Measurements from ENCODE around the gene ACCS.

Gene ACCS

GRCh38 chr11:44065161-44065661 lies 859 bp upstream of the ACCS start:
- Histone ChIP-seq H3K79me2 (no peaks in the 10 kb centered on the region), H2AFZ (peak overlapping the region; percentile 95), H3K4me1 (no peaks in the 10 kb centered on the region), H3K27me3 (ENCODE audit: control insufficient read depth, insufficient read depth, low read length) (no peaks in the 10 kb centered on the region), H3K27ac (peak overlapping the region; percentile 75), H3K9ac (no peak overlapping the region), H3K36me3 (ENCODE audit: control insufficient read depth, insufficient read depth, low read length) (no peaks in the 10 kb centered on the region), H3K9me3 (ENCODE audit: control insufficient read depth, low read length) (no peaks in the 10 kb centered on the region), H3K4me2 (ENCODE audit: low read length) (no peak overlapping the region), H3K4me3 (ENCODE audit: low read depth, low read length) (no peak overlapping the region)
- TF ChIP-seq CTCF (IDR thresholded peaks at IDR 0.05), result no peak

GRCh38 chr11:44066732-44067141 lies 667 bp downstream of the ACCS start:
- Histone ChIP-seq H3K9me3 (ENCODE audit: control insufficient read depth, low read length) (no peaks in the 10 kb centered on the region), H3K4me2 (ENCODE audit: low read length) (peak overlapping the region; percentile 64), H3K27ac (peak overlapping the region; percentile 56), H3K36me3 (ENCODE audit: control insufficient read depth, insufficient read depth, low read length) (no peaks in the 10 kb centered on the region), H3K9ac (no peak overlapping the region), H3K4me1 (no peaks in the 10 kb centered on the region), H2AFZ (peak overlapping the region; percentile 95), H3K79me2 (no peaks in the 10 kb centered on the region), H3K27me3 (ENCODE audit: control insufficient read depth, insufficient read depth, low read length) (no peaks in the 10 kb centered on the region), H3K4me3 (ENCODE audit: low read depth, low read length) (peak overlapping the region; percentile 56)
- TF ChIP-seq CTCF (IDR thresholded peaks at IDR 0.05), result no peak

GRCh38 chr11:44067266-44067665 lies 1.2 kb downstream of the ACCS start:
- Histone ChIP-seq H3K27ac (no peak overlapping the region), H3K4me1 (no peaks in the 10 kb centered on the region), H3K27me3 (ENCODE audit: control insufficient read depth, insufficient read depth, low read length) (no peaks in the 10 kb centered on the region), H3K4me2 (ENCODE audit: low read length) (no peak overlapping the region), H3K4me3 (ENCODE audit: low read depth, low read length) (no peak overlapping the region), H3K9me3 (ENCODE audit: control insufficient read depth, low read length) (no peaks in the 10 kb centered on the region), H3K9ac (no peak overlapping the region), H2AFZ (no peak overlapping the region), H3K79me2 (no peaks in the 10 kb centered on the region), H3K36me3 (ENCODE audit: control insufficient read depth, insufficient read depth, low read length) (no peaks in the 10 kb centered on the region)
- no peak for TF ChIP-seq CTCF (IDR thresholded peaks at IDR 0.05)

- Histone ChIP-seq H3K36me3 (ENCODE audit: control insufficient read depth, insufficient read depth, low read length) (no peaks in the 10 kb centered on the region), H3K27me3 (ENCODE audit: control insufficient read depth, insufficient read depth, low read length) (no peaks in the 10 kb centered on the region), H3K4me1 (no peaks in the 10 kb centered on the region), H3K4me3 (ENCODE audit: low read depth, low read length) (no peak overlapping the region), H3K79me2 (no peaks in the 10 kb centered on the region), H3K27ac (no peak overlapping the region), H3K4me2 (ENCODE audit: low read length) (no peak overlapping the region), H3K9me3 (ENCODE audit: control insufficient read depth, low read length) (no peaks in the 10 kb centered on the region), H3K9ac (no peak overlapping the region), H2AFZ (no peak overlapping the region)
- no peak for TF ChIP-seq CTCF (IDR thresholded peaks at IDR 0.05)
Observed at GRCh38 chr11:44068180-44068579, 2.1 kb downstream of the ACCS start.

GRCh38 chr11:44071157-44071556 lies 5.1 kb downstream of the ACCS start:
- Histone ChIP-seq H3K9ac (no peak overlapping the region), H3K79me2 (no peaks in the 10 kb centered on the region), H2AFZ (no peak overlapping the region), H3K27ac (no peak overlapping the region), H3K4me1 (no peaks in the 10 kb centered on the region), H3K9me3 (ENCODE audit: control insufficient read depth, low read length) (no peaks in the 10 kb centered on the region), H3K4me2 (ENCODE audit: low read length) (no peak overlapping the region), H3K27me3 (ENCODE audit: control insufficient read depth, insufficient read depth, low read length) (no peaks in the 10 kb centered on the region), H3K4me3 (ENCODE audit: low read depth, low read length) (no peak overlapping the region), H3K36me3 (ENCODE audit: control insufficient read depth, insufficient read depth, low read length) (no peaks in the 10 kb centered on the region)
- no peak for TF ChIP-seq CTCF (IDR thresholded peaks at IDR 0.05)
